Measurements from ENCODE around the gene SSC5D.
"Not testable (repeated sequence)": the region's sequence is repeated elsewhere in the genome, so short reads cannot be mapped to it uniquely, and the experiment has no call there.

Gene SSC5D

GRCh38 chr19:55486971-55487923 is 989 bp upstream of the SSC5D start:
- DNase-seq (ENCODE audit: low read depth), result no peak

- DNase-seq (ENCODE audit: low read depth), result no peak
These were observed 912 bp downstream of the SSC5D start for GRCh38 chr19:55488986-55489710.

DNA sequence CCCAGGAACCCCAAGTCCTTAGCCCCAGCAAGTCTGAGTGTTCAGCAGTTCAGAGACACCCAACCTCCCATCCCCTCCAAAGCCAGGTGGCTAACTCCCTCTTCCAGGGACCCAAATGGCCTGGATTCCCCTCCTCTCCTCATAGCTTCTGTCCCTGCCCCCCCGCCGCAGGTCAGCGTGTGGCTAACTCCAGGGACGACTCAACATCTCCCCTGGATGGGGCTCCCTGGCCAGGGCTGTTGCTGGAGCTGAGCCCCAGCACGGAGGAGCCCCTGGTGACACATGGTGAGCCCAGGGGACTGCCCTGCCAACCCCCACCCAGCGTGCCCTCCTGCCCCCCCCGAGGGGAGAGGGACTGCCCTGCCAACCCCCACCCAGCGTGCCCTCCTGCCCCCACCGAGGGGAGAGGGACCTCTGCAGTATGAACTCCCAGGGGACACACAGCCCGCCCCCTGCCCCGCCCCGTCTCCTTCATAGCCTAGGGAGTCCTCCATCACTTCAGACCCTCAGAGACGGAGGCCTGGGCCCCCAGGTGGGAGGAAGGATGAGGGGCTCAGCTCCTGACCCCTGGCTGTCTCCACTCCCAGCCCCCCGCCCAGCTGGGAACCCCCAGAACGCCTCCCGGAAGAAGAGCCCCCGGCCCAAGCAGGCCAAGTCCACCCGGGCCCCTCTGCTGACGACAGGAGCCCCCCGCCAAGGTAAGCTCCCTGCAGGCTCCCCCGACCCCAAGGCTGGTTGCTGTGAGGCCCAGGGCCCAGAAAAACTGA is 1.7 kb downstream of the SSC5D start:
- DNase-seq (ENCODE audit: low read depth), result no peak

- no peak for DNase-seq (ENCODE audit: low read depth)
These were observed 2.5 kb downstream of the SSC5D start for GRCh38 chr19:55490478-55491432.

GRCh38 chr19:55491546-55492360 is 3.5 kb downstream of the SSC5D start:
- DNase-seq (ENCODE audit: low read depth), result no peak

- DNase-seq (ENCODE audit: low read depth), result no peak
These were observed 4.2 kb downstream of the SSC5D start for GRCh38 chr19:55492362-55492944.

DNA sequence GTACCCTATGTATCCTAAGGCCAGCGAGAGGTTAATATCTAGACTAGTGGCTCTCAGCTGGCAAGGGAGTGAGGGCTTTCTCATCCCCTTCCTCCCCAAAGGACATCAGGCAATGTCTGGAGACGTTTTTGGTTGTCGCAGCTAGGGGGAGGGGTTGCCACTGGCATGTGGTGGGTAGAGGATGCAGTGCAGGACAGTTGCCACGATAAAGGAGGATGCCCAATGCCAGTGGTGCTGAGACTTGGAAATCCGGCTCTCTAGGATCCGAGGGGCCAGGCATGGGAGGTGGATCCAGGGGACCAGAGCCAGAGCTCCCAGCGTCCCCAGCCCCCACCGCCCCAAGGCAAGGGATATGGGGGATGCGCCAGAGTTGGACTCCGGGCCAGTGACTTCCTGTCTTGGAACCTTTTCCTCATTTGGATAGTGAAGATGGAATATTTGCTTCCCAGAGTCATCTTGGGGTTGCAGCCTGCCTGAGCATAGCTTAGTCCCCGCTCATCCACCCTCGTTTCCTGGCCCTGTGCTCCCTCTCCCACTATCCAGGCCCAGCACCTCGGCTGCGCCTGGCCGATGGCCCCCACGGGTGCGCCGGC is 4.9 kb downstream of the SSC5D start:
- DNase-seq (ENCODE audit: low read depth), result no peak

DNA sequence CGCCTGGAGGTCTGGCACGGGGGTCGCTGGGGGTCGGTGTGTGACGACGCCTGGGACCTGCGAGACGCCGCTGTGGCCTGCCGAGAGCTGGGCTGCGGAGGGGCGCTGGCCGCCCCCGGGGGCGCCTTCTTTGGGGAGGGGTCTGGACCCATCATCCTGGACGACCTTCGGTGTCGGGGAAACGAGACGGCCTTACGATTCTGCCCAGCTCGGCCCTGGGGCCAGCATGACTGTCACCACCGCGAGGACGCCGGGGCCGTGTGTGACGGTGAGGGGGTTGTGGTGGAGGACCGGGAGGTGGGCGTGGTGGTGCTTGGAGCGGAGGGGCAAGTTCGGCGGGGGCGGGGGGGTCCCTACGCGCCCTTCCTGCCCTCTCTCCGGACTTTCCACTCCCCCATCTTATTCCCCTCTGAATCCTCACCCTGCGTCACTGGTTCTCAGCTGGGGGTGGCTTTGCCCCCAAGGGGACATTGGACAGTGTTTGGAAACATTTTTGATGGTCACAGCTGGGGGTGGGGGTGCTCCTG is 5.5 kb downstream of the SSC5D start:
- DNase-seq (ENCODE audit: low read depth), result no peak

- DNase-seq (ENCODE audit: low read depth), result no peak
These were observed 6.0 kb downstream of the SSC5D start for GRCh38 chr19:55494172-55494761.

DNA sequence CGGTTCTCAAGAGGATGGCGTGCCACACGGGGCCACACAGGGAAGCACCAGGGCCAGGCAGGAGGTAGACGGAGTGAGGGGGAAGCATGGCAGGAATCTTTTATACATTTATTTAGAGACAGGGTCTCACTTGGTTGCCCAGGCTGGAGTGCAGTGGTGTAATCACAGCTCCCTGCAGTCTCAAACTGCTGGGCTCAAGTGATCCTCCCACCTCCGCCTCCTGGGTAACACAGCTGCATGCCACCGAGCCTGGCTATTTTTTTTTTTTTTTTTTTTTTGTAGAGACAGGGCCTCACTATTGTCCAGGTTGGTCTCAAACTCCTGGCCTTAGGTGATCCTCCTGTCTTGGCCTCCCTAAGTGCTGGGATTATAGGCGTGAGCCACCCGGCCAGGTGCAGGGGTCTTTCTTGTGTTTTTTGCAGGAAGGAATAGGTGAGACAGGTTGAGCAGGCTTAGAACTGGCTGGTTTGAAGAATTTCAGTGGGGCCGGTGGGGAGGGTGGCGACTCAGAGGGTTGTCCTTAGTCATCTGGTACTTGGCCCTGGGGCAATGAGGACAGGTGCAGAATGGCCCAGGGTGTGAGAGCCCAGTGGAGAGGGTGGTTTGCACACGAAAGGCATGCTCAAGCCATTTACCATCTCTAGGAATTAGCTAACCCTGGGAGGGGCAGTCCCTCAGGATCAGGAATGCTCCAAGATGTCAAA is 7.6 kb downstream of the SSC5D start:
- no peak for DNase-seq (ENCODE audit: low read depth)

DNA sequence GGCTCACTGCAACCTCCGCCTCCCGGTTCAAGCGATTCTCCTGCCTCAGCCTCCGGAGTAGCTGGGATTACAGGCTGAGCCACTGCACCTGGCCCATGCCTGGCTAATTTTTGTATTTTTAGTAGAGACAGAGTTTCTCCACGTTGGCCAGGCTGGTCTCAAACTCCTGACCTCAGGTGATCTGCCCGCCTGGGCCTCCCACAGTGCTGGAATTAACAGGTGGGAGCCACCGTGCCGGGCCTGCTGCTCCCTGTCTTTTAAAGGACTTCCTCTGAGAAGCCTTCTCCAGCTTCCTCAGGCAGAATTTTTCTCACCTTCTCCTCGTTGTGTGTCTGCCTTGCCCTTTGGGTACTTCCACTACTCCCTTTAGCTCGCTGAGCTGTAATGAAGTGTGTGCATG is 8.6 kb downstream of the SSC5D start:
- not testable (repeated sequence) for DNase-seq (ENCODE audit: low read depth)

- no peak for DNase-seq (ENCODE audit: low read depth)
These were observed 9.5 kb downstream of the SSC5D start for GRCh38 chr19:55497763-55498162.

DNA sequence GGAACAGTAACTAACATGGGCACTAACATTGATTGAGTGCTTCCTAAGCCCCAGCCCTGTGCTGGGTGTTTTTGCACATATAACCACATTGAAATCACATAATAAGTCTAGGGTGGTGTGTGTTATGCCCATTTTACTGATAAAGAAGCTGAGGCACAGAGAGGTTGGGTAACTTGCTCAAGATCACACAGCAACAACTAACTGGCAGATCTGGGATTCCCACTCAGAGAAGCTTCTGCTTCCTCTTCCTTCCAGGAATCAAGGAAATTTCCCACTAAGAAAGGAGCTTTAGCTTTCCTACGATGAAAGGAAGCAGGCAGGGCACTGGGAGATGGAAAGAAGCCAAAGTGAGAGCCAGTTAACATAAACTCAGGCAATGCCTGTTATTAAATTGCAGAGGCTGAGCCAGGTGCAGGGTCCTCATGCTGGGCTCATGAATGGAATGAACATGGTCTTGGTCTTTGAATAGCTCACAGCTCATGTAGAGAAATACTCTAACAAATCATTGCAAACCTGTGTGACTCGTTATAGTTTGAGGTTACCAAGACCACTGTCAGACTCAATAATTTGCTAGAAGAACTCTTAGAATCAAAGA is 10.1 kb downstream of the SSC5D start:
- no peak for DNase-seq (ENCODE audit: low read depth)

GRCh38 chr19:55500368-55500952 is 12.2 kb downstream of the SSC5D start:
- DNase-seq (ENCODE audit: low read depth), result no peak

DNA sequence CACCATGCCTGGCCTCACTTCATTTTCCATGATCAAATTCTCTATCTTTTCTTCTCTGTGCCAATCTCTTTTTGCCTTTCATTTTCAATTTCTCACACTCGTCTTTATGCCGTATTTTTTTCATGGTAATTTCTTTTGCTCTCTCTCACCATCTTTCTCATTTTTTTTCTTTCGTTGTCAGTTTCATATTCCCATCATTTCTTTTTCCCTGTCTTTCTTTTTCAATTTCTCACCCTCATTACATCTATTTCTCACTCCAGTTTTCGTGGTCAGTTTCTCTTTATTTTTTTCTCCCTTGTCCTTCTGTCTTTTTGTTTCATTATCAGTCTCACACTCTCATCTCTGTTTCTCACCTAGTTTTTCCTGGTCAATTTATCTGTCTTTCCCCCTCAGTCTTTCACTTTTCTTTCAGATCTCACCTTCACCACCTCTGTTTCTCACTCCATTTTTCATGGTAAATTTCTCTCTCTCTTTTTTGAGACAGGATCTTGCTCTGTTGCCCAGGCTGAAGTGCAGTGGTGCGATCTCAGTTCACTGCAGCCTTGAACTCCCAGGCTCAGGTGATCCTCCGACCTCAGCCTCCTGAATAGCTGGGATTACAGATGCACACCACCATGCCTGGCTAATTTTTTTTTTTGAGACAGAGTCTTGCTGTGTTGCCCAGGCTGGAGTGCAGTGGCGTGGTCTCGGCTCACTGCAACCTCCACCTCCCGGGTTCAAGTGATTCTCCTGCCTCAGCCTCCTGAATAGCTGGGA is 14.1 kb downstream of the SSC5D start:
- no peak for DNase-seq (ENCODE audit: low read depth)

DNA sequence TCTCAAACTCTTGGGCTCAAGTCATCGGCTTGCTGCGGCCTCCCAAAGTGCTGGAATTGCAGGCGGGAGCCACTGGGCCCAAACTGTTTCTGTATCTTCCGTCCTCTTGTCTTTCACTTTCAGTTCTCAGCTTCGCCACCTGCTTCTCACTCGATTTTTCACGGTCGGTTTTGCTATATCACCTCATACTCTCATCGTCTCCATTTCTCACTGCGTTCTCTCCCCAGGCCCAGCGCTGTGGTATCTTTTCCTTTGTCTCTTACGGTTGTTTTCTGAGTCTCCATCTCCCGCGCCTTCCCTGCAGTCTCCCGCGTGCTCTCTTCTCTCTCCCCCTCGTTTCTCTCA is 14.9 kb downstream of the SSC5D start:
- DNase-seq (ENCODE audit: low read depth), result no peak
